Measurements from ENCODE around the gene NFIA.
A peak's percentile ranks its signal among the peaks of the same experiment; 100 is the strongest.
"Not testable (repeated sequence)": the region's sequence is repeated elsewhere in the genome, so short reads cannot be mapped to it uniquely, and the experiment has no call there.

Gene NFIA

GRCh38 chr1:61053712-61054600 lies 28.4 kb upstream of the NFIA start:
- peaks cover 45% of the 10 kb centered on the region for H3K4me1 Mint-ChIP-seq (ENCODE audit: low read depth)
- DNase-seq: peak; percentile 45
- peak overlapping the region; percentile 74 for H3K4me3 Mint-ChIP-seq
- H3K27me3 Mint-ChIP-seq: peaks cover 73% of the 10 kb centered on the region
- H3K36me3 Mint-ChIP-seq (ENCODE audit: low read depth): no peaks in the 10 kb centered on the region
- H3K27ac Mint-ChIP-seq: no peak overlapping the region
- no peaks in the 10 kb centered on the region for H3K9me3 Mint-ChIP-seq

GRCh38 chr1:61054601-61054993 lies 27.8 kb upstream of the NFIA start:
- no peak for DNase-seq
- peaks cover 73% of the 10 kb centered on the region for H3K27me3 Mint-ChIP-seq
- H3K4me3 Mint-ChIP-seq: no peak overlapping the region
- no peaks in the 10 kb centered on the region for H3K36me3 Mint-ChIP-seq (ENCODE audit: low read depth)
- H3K4me1 Mint-ChIP-seq (ENCODE audit: low read depth): peaks cover 44% of the 10 kb centered on the region
- H3K27ac Mint-ChIP-seq: no peak overlapping the region
- H3K9me3 Mint-ChIP-seq: no peaks in the 10 kb centered on the region

- Mint-ChIP-seq H3K36me3 (ENCODE audit: low read depth) (no peaks in the 10 kb centered on the region), H3K27ac (no peak overlapping the region), H3K27me3 (peaks cover 73% of the 10 kb centered on the region), H3K4me1 (ENCODE audit: low read depth) (peaks cover 42% of the 10 kb centered on the region), H3K4me3 (no peak overlapping the region), H3K9me3 (no peaks in the 10 kb centered on the region)
- no peak for DNase-seq
These were observed 27.2 kb upstream of the NFIA start for GRCh38 chr1:61055110-61055614.

- Mint-ChIP-seq H3K4me1 (ENCODE audit: low read depth) (peaks cover 40% of the 10 kb centered on the region), H3K9me3 (no peaks in the 10 kb centered on the region), H3K4me3 (peak overlapping the region; percentile 83), H3K36me3 (ENCODE audit: low read depth) (no peaks in the 10 kb centered on the region), H3K27me3 (peaks cover 72% of the 10 kb centered on the region), H3K27ac (no peak overlapping the region)
- DNase-seq: no peak
These were observed 26.2 kb upstream of the NFIA start for GRCh38 chr1:61056196-61056572.

GRCh38 chr1:61056573-61057439 lies 25.6 kb upstream of the NFIA start:
- H3K4me3 Mint-ChIP-seq: peak overlapping the region; percentile 83
- H3K27ac Mint-ChIP-seq: peak overlapping the region; percentile 44
- peak; percentile 62 for DNase-seq
- no peaks in the 10 kb centered on the region for H3K9me3 Mint-ChIP-seq
- H3K4me1 Mint-ChIP-seq (ENCODE audit: low read depth): peaks cover 35% of the 10 kb centered on the region
- H3K36me3 Mint-ChIP-seq (ENCODE audit: low read depth): no peaks in the 10 kb centered on the region
- peaks cover 65% of the 10 kb centered on the region for H3K27me3 Mint-ChIP-seq

GRCh38 chr1:61058483-61059245 lies 23.7 kb upstream of the NFIA start:
- no peak overlapping the region for H3K27ac Mint-ChIP-seq
- peaks cover 47% of the 10 kb centered on the region for H3K27me3 Mint-ChIP-seq
- no peaks in the 10 kb centered on the region for H3K9me3 Mint-ChIP-seq
- no peak overlapping the region for H3K4me3 Mint-ChIP-seq
- no peak for DNase-seq
- no peaks in the 10 kb centered on the region for H3K36me3 Mint-ChIP-seq (ENCODE audit: low read depth)
- peaks cover 17% of the 10 kb centered on the region for H3K4me1 Mint-ChIP-seq (ENCODE audit: low read depth)

GRCh38 chr1:61061601-61062000 lies 20.8 kb upstream of the NFIA start:
- DNase-seq; H3K9me3 Mint-ChIP-seq; H3K27ac Mint-ChIP-seq; H3K36me3 Mint-ChIP-seq (ENCODE audit: low read depth); H3K4me3 Mint-ChIP-seq; H3K4me1 Mint-ChIP-seq (ENCODE audit: low read depth): not testable (repeated sequence)
- peaks cover 24% of the 10 kb centered on the region for H3K27me3 Mint-ChIP-seq

- peaks cover 4% of the 10 kb centered on the region for H3K27me3 Mint-ChIP-seq
- DNase-seq: no peak
- H3K4me3 Mint-ChIP-seq: no peak overlapping the region
- no peaks in the 10 kb centered on the region for H3K4me1 Mint-ChIP-seq (ENCODE audit: low read depth)
- H3K36me3 Mint-ChIP-seq (ENCODE audit: low read depth): no peaks in the 10 kb centered on the region
- no peak overlapping the region for H3K27ac Mint-ChIP-seq
- H3K9me3 Mint-ChIP-seq: no peaks in the 10 kb centered on the region
These were observed 17.7 kb upstream of the NFIA start for GRCh38 chr1:61064673-61065072.

- Mint-ChIP-seq H3K4me3 (no peak overlapping the region), H3K27me3 (peaks cover 4% of the 10 kb centered on the region), H3K9me3 (no peaks in the 10 kb centered on the region), H3K27ac (no peak overlapping the region), H3K4me1 (ENCODE audit: low read depth) (no peaks in the 10 kb centered on the region), H3K36me3 (ENCODE audit: low read depth) (no peaks in the 10 kb centered on the region)
- DNase-seq: no peak
These were observed 14.8 kb upstream of the NFIA start for GRCh38 chr1:61067446-61068019.

- H3K9me3 Mint-ChIP-seq: no peaks in the 10 kb centered on the region
- H3K4me3 Mint-ChIP-seq: no peak overlapping the region
- H3K4me1 Mint-ChIP-seq (ENCODE audit: low read depth): no peaks in the 10 kb centered on the region
- no peaks in the 10 kb centered on the region for H3K36me3 Mint-ChIP-seq (ENCODE audit: low read depth)
- no peak overlapping the region for H3K27ac Mint-ChIP-seq
- DNase-seq: no peak
- no peaks in the 10 kb centered on the region for H3K27me3 Mint-ChIP-seq
These were observed 12.3 kb upstream of the NFIA start for GRCh38 chr1:61070054-61070453.

GRCh38 chr1:61071205-61072130 lies 10.9 kb upstream of the NFIA start:
- H3K27me3 Mint-ChIP-seq: no peaks in the 10 kb centered on the region
- H3K9me3 Mint-ChIP-seq: no peaks in the 10 kb centered on the region
- no peak overlapping the region for H3K27ac Mint-ChIP-seq
- DNase-seq: no peak
- H3K36me3 Mint-ChIP-seq (ENCODE audit: low read depth): no peaks in the 10 kb centered on the region
- H3K4me1 Mint-ChIP-seq (ENCODE audit: low read depth): peaks cover 4% of the 10 kb centered on the region
- no peak overlapping the region for H3K4me3 Mint-ChIP-seq

- Mint-ChIP-seq H3K4me3 (no peak overlapping the region), H3K27me3 (no peaks in the 10 kb centered on the region), H3K4me1 (ENCODE audit: low read depth) (peaks cover 25% of the 10 kb centered on the region), H3K9me3 (no peaks in the 10 kb centered on the region), H3K36me3 (ENCODE audit: low read depth) (peaks cover 4% of the 10 kb centered on the region), H3K27ac (no peak overlapping the region)
- DNase-seq: no peak
These were observed 8.5 kb upstream of the NFIA start for GRCh38 chr1:61073871-61074270.

- not testable (repeated sequence) for H3K4me3 Mint-ChIP-seq
These were observed 6.5 kb upstream of the NFIA start for GRCh38 chr1:61075833-61076232.

More at GRCh38 chr1:61075833-61076232, 6.5 kb upstream of the NFIA start:
- H3K9me3 Mint-ChIP-seq; DNase-seq; H3K27ac Mint-ChIP-seq; H3K36me3 Mint-ChIP-seq (ENCODE audit: low read depth): not testable (repeated sequence)
- H3K27me3 Mint-ChIP-seq: peaks cover 10% of the 10 kb centered on the region
- peaks cover 44% of the 10 kb centered on the region for H3K4me1 Mint-ChIP-seq (ENCODE audit: low read depth)
